GM03348 (cell line): ENCODE measurements around the gene ZRSR2.
"Not testable (repeated sequence)": the region's sequence is repeated elsewhere in the genome, so short reads cannot be mapped to it uniquely, and the experiment has no call there.

ENCODE experiments used
- DNase-seq: peaks from one replicate; pipeline ENCODE4 v3.0.0; 2012; ENCODE audit warnings: low spot score

The ZRSR2 gene

GRCh38 chrX:15804563-15804962 lies 14.3 kb downstream of the ZRSR2 start:
- DNase-seq: no peak

GRCh38 chrX:15808254-15808653 lies 18.0 kb downstream of the ZRSR2 start:
- DNase-seq: no peak

GRCh38 chrX:15812192-15812938 lies 22.1 kb downstream of the ZRSR2 start:
- DNase-seq: no peak

- no peak for DNase-seq
Measured at GRCh38 chrX:15813416-15813815, 23.1 kb downstream of the ZRSR2 start.

GRCh38 chrX:15814771-15815365 lies 24.6 kb downstream of the ZRSR2 start:
- no peak for DNase-seq

GRCh38 chrX:15815779-15816437 lies 25.6 kb downstream of the ZRSR2 start:
- peak; percentile 25 for DNase-seq

- DNase-seq: peak; percentile 4
Measured at GRCh38 chrX:15816438-15816809, 26.1 kb downstream of the ZRSR2 start.

- no peak for DNase-seq
Measured at GRCh38 chrX:15816886-15817285, 26.6 kb downstream of the ZRSR2 start.

- DNase-seq: no peak
Measured at GRCh38 chrX:15820106-15821073, 30.1 kb downstream of the ZRSR2 start.

GRCh38 chrX:15822922-15823321 lies 32.6 kb downstream of the ZRSR2 start:
- DNase-seq: no peak

- DNase-seq: no peak
Measured at GRCh38 chrX:15825936-15826335, 35.7 kb downstream of the ZRSR2 start.

- no peak for DNase-seq
Measured at GRCh38 chrX:15829217-15829616, 38.9 kb downstream of the ZRSR2 start.

- DNase-seq: not testable (repeated sequence)
Measured at GRCh38 chrX:15831347-15831746, 41.1 kb downstream of the ZRSR2 start.

- DNase-seq: no peak
Measured at GRCh38 chrX:15834053-15834452, 43.8 kb downstream of the ZRSR2 start.

- DNase-seq: no peak
Measured at GRCh38 chrX:15834827-15835595, 44.7 kb downstream of the ZRSR2 start.

GRCh38 chrX:15838017-15838416 lies 47.7 kb downstream of the ZRSR2 start:
- no peak for DNase-seq

- DNase-seq: no peak
Measured at GRCh38 chrX:15841853-15842516, 51.7 kb downstream of the ZRSR2 start.

- DNase-seq: no peak
Measured at GRCh38 chrX:15843960-15844359, 53.7 kb downstream of the ZRSR2 start.

GRCh38 chrX:15848576-15848975 lies 58.3 kb downstream of the ZRSR2 start:
- DNase-seq: no peak

- no peak for DNase-seq
Measured at GRCh38 chrX:15849555-15849954, 59.3 kb downstream of the ZRSR2 start.

- DNase-seq: no peak
Measured at GRCh38 chrX:15853586-15854079, 63.3 kb downstream of the ZRSR2 start.
